Prostate gland (tissue), 2 donors: ENCODE measurements around the gene ALDH7A1.

Experiments used
- POLR2A ChIP-seq: fragments of 450-650 bp; IDR thresholded peaks from one replicate; pipeline ENCODE4 v1.6.1; 2016; ENCODE audit warnings: antibody characterized with exemption, mild to moderate bottlenecking
- POLR2AphosphoS5 ChIP-seq: sonication (generic); formaldehyde crosslinking; IDR thresholded peaks from one replicate; pipeline ENCODE4 v1.6.1; 2017; ENCODE audit warnings: antibody characterized with exemption
- TF ChIP-seq, protein P1 (sequence below), 4 experiments: fragments of 200-600 bp in 2 of 4; fragments of 450-650 bp in 2 of 4; sonication (generic) in 2 of 4; IDR thresholded peaks; 1 replicate in 3 of 4; 2 replicates in 1 of 4; pipeline ENCODE4 v1.5.1; 2016 to 2019; ENCODE audit warnings: antibody characterized with exemption in 4 of 4, mild to moderate bottlenecking in 2 of 4, moderate library complexity in 2 of 4

DNA sequence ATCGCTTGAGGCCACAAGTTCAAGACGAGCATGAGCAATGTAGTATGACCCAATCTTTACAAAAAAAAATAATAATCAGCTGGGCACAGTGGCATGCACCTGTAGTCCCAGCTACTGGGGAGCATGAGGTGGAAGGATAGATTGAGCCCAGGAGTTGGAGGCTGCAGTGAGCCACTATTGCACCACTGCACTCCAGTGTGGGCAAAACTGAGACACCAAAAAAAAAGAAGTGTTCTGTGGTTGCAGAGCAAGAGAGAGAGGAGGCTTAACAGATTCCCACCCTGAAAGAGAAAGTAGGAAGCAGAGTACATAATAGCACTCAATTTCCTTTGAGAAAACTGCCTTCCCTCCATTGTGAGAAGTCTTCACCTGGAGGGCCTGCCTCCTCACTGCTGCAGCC lies 52.6 kb downstream of the ALDH7A1 start:
- TF ChIP-seq, protein P1, sequence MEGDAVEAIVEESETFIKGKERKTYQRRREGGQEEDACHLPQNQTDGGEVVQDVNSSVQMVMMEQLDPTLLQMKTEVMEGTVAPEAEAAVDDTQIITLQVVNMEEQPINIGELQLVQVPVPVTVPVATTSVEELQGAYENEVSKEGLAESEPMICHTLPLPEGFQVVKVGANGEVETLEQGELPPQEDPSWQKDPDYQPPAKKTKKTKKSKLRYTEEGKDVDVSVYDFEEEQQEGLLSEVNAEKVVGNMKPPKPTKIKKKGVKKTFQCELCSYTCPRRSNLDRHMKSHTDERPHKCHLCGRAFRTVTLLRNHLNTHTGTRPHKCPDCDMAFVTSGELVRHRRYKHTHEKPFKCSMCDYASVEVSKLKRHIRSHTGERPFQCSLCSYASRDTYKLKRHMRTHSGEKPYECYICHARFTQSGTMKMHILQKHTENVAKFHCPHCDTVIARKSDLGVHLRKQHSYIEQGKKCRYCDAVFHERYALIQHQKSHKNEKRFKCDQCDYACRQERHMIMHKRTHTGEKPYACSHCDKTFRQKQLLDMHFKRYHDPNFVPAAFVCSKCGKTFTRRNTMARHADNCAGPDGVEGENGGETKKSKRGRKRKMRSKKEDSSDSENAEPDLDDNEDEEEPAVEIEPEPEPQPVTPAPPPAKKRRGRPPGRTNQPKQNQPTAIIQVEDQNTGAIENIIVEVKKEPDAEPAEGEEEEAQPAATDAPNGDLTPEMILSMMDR (IDR thresholded peaks at IDR 0.05) = no peak
- no peak for TF ChIP-seq POLR2A
- TF ChIP-seq POLR2AphosphoS5 = no peak
